OCI-LY3 (cell line): ENCODE measurements around the gene ZNF219.
A peak's percentile ranks its signal among the peaks of the same experiment; 100 is the strongest.

Experiments
- H2AFZ ChIP-seq: fragments of 200-600, 300-600 bp; shearing (Covaris generic); 2 replicates; pipeline ENCODE4 v1.6.0; 2014; ENCODE audit warnings: antibody characterized with exemption, low read depth, low read length
- H3K27ac ChIP-seq: fragments of 200-600, 300-600 bp; sonication (generic); 2 replicates; pipeline ENCODE4 v1.5.1; 2014; ENCODE audit warnings: mild to moderate bottlenecking, low read length, moderate library complexity, mixed read lengths
- H3K27me3 ChIP-seq: fragments of 200-600, 300-600 bp; sonication (generic); 2 replicates; pipeline ENCODE4 v1.6.1; 2014; ENCODE audit warnings: low read depth, low read length, mixed read lengths
- H3K36me3 ChIP-seq: fragments of 200-600, 300-600 bp; sonication (generic); replicated peaks from 2 replicates; pipeline ENCODE3; 2014; ENCODE audit warnings: low read depth, low read length, mixed read lengths
- H3K4me1 ChIP-seq: fragments of 300-600, 200-600 bp; sonication (generic); 2 replicates; pipeline ENCODE4 v1.6.1; 2014; ENCODE audit warnings: low read length, mixed read lengths
- H3K4me2 ChIP-seq: fragments of 200-600, 300-600 bp; sonication (generic); 2 replicates; pipeline ENCODE4 v1.6.1; 2014; ENCODE audit warnings: low read length, mixed read lengths
- H3K4me3 ChIP-seq: fragments of 300-600, 200-600 bp; sonication (generic); 2 replicates; pipeline ENCODE4 v1.5.1; 2014; ENCODE audit warnings: antibody characterized with exemption, mild to moderate bottlenecking, low read length, moderate library complexity
- H3K79me2 ChIP-seq: fragments of 300-600, 200-600 bp; shearing (Covaris generic); 2 replicates; pipeline ENCODE4 v1.6.1; 2014; ENCODE audit warnings: mild to moderate bottlenecking, low read length, mixed read lengths
- H3K9ac ChIP-seq: fragments of 300-600, 200-600 bp; shearing (Covaris generic); 2 replicates; pipeline ENCODE4 v1.6.0; 2014; ENCODE audit warnings: mild to moderate bottlenecking, low read length, moderate library complexity
- H3K9me3 ChIP-seq: fragments of 200-600, 300-600 bp; shearing (Covaris generic); 2 replicates; pipeline ENCODE4 v1.6.1; 2014; ENCODE audit warnings: low read length, mixed read lengths; ENCODE audit not compliant: insufficient read depth
- H4K20me1 ChIP-seq: fragments of 200-600, 300-600 bp; sonication (generic); 2 replicates; pipeline ENCODE4 v1.6.1; 2016; ENCODE audit warnings: low read length, mixed read lengths; ENCODE audit not compliant: insufficient read depth
- CTCF ChIP-seq: fragments of 200-600, 300-600 bp; sonication (generic); IDR thresholded peaks from 2 replicates; pipeline ENCODE4 v1.5.1; 2014; ENCODE audit warnings: antibody characterized with exemption, low read length, low read depth
- EZH2phosphoT487 ChIP-seq: fragments of 200-600 bp; shearing (Covaris generic); IDR thresholded peaks from 2 replicates; pipeline ENCODE4 v1.6.1; 2018; ENCODE audit warnings: antibody characterized with exemption, mixed run types, low read depth

The ZNF219 gene

GRCh38 chr14:21102521-21103410 lies 4.3 kb upstream of the ZNF219 start:
- H3K79me2 ChIP-seq, result no peaks in the 10 kb centered on the region
- H3K9ac ChIP-seq, result peak overlapping the region; percentile 92
- no peaks in the 10 kb centered on the region for H3K9me3 ChIP-seq
- peak overlapping the region; percentile 57 for H2AFZ ChIP-seq
- peak overlapping the region; percentile 84 for H3K4me3 ChIP-seq
- TF ChIP-seq CTCF (no peak), EZH2phosphoT487 (no peak)
- no peaks in the 10 kb centered on the region for H3K27me3 ChIP-seq
- H3K4me1 ChIP-seq, result peaks cover 37% of the 10 kb centered on the region
- H4K20me1 ChIP-seq, result no peaks in the 10 kb centered on the region
- no peaks in the 10 kb centered on the region for H3K36me3 ChIP-seq
- H3K4me2 ChIP-seq, result peak overlapping the region; percentile 93
- 0 out of 2 replicates have a peak overlapping the region, but pooled peaks have one; percentile 1 for H3K27ac ChIP-seq

GRCh38 chr14:21101802-21102413 lies 3.5 kb upstream of the ZNF219 start:
- no peak for TF ChIP-seq EZH2phosphoT487
- no peak for TF ChIP-seq CTCF
- Histone ChIP-seq H3K9ac (no peak overlapping the region), H3K36me3 (no peaks in the 10 kb centered on the region), H3K4me1 (peaks cover 37% of the 10 kb centered on the region), H3K27ac (no peak overlapping the region), H3K9me3 (no peaks in the 10 kb centered on the region), H4K20me1 (no peaks in the 10 kb centered on the region), H3K79me2 (no peaks in the 10 kb centered on the region), H3K4me3 (no peak overlapping the region), H3K4me2 (no peak overlapping the region), H2AFZ (no peak overlapping the region), H3K27me3 (no peaks in the 10 kb centered on the region)

- Histone ChIP-seq H3K27me3 (no peaks in the 10 kb centered on the region), H3K4me1 (peaks cover 30% of the 10 kb centered on the region), H3K9me3 (no peaks in the 10 kb centered on the region), H4K20me1 (no peaks in the 10 kb centered on the region), H3K27ac (no peak within 1 kb of the TSS), H3K36me3 (no peaks in the 10 kb centered on the region), H2AFZ (no peak within 1 kb of the TSS), H3K4me3 (no peak within 1 kb of the TSS), H3K4me2 (no peak within 1 kb of the TSS), H3K79me2 (no peaks in the 10 kb centered on the region), H3K9ac (no peak within 1 kb of the TSS)
- TF ChIP-seq EZH2phosphoT487 (no peak), CTCF (no peak)
These were observed 2.5 kb upstream of the ZNF219 start, which contains the start of gene TMEM253 for GRCh38 chr14:21100931-21101330. Gene TMEM253 (plus strand): TSS chr14:21101066. CDS start chr14:21101344, 278 bp downstream.

GRCh38 chr14:21099596-21099985 lies 1.1 kb upstream of the ZNF219 start:
- no peak overlapping the region for H3K27ac ChIP-seq
- peak overlapping the region; percentile 89 for H3K4me2 ChIP-seq
- H3K79me2 ChIP-seq, result no peaks in the 10 kb centered on the region
- no peaks in the 10 kb centered on the region for H3K9me3 ChIP-seq
- peak overlapping the region; percentile 94 for H3K4me3 ChIP-seq
- H3K4me1 ChIP-seq, result peaks cover 23% of the 10 kb centered on the region
- no peak overlapping the region for H2AFZ ChIP-seq
- H3K36me3 ChIP-seq, result no peaks in the 10 kb centered on the region
- no peak for TF ChIP-seq CTCF
- TF ChIP-seq EZH2phosphoT487, result no peak
- H3K27me3 ChIP-seq, result no peaks in the 10 kb centered on the region
- no peaks in the 10 kb centered on the region for H4K20me1 ChIP-seq
- H3K9ac ChIP-seq, result peak overlapping the region; percentile 79
